RPMI8226 (cell line): ENCODE results near the gene CZIB.
"Not testable (repeated sequence)": the region's sequence is repeated elsewhere in the genome, so short reads cannot be mapped to it uniquely, and the experiment has no call there.

Source experiments
- DNase-seq: peaks from one replicate; pipeline ENCODE4 v3.0.0-alpha.2; 2015

CZIB gene

DNA sequence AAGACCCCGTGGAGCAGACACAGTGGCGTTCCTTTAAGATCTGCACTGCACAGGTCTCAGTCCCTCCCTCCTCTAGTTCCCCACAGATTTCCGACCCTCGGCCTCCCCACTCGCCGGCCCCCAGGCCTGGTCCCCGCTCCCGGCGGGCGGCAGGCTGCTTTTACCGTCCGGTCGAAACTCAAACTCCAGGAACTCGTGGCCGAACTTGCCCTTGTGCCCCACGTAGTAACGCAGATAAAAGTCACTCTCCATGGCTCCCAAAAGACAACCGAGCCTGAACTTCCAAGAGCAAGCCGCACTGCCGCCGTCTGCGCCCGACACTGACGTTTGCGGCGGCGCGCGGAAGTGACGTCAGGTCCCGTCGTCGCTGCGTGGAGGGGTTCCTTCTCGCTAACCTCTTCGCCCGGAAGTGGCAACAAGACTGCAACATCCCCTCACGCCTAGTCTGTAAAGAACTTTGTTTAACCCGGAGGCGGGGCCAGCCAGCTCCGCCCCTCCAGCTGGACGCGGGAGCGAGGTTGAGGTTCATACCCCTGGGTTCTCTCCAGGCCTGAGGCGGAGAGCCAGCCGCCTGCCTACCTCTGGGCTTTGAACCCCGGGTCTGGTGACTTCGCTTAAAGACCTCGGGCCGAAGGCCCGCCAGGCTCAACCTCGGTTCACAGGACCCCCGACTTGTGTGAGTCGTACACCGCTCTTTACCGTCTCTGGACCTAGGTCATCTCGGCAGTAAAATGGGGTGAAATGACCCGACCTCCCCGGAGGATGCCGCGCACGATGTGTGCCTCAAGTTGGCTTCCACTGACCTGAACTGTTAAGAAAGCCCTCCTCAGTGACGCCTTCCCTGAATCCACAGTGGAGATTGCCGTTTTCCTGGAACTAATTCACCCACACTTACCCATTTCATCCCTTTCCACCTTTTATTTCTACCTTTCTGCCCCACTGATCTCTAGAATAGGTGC is 18.0 kb upstream of the CZIB start, which contains the start of gene MAGOH:
Gene MAGOH (minus strand): TSS at position 322 of the 959 bp plus-strand sequence. CDS start 70 bp downstream, at position 252.
- peak; percentile 99 for DNase-seq

DNA sequence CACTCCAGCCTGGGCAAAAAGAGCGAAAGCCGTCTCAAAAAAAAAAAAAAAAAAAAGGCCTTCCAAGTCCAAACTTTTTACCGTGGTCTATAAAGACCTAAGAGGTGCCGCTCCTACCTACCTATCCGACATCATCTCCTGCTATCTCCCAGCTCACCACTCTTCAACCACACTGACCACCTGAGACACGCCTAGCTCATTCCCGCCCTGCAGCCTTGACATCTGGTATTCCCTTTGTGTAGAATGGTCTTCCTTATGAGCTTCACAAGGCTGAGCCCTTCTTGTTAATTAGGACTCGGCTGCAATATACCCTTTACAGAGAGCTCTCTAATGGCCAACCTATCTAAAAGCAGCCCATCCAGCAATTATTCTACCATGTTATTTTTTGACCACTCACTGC is 17.2 kb upstream of the CZIB start:
- DNase-seq = no peak

DNA sequence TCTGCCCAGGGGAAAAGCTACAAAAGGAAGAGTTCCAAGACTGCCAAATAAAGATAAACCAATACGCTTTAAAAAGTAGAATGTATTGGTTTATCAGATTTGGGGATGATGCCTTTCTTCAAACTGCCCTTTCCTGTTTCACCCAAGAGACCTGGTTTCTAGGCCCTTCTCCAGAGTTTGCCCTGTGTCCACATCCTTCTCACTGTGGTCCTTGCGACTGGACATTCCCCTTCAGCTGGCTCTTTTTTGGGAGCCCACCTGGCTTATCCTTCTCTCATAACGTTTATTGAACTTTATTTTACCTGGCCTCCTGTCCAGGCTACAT is 490 bp upstream of the CZIB start:
- no peak for DNase-seq

DNA sequence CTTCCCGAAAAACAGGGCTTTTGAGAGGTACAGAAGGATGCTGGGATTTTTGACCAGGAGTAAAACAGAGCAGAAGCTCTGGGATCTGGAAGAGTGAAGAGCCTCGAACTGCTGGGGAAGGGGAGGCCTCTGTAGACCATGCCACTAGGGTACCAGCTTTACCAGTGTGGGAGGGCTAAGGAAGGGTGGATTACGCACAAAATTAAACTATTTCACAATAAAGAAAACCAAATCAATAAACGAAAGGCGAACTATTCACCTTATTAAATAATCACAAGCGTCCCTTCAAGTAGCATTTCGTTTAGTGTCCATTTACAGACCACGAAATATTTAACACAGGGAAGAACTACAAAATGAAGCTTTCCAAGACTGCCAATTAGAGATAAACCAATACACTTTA is 723 bp downstream of the CZIB start:
- no peak for DNase-seq

DNA sequence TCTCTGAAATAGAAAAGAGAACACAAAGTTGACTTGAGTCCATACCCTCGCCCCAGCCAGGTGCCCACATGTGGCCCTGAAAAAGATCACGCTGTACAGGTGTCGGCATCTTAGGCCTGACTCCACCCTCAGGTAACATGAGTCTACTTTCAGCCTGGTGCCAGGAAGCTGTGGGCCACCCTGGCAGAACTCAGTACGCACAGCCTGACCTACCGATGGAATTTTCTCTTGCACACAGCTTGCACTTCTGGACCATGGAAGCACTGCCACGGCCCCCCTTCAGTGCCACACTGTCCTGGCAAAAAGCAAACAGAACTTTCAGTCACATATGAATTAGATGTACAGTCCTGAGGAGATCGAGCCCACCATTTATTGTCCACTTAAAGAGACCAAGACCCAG is 2.2 kb downstream of the CZIB start:
- DNase-seq = no peak

DNA sequence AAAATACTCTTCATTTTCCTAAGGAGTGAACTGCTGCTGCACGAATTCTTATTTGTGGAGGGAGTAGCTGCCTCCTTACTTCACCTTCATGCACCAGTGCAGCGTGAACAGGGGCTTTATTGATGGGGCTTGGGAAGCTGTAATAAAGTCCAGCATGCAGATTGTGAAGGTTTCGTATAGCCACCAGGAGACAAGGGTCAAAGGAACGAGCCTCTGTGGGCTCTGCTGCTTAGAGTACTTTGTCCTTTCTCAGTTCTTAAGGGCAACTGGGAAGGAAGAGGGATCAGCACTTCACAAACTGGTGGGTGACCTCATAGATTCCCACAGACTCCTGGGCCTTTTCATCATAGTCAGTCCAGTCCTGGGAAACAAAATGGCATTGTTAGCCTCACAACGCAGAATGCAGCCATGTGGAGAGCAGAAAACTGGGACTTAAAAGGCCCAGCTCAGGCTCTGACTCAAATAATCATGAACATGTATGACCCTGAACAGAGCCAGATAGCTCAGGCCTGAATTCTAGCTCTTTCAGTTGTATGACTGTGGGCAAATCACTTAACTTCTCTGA is 6.0 kb downstream of the CZIB start:
- DNase-seq = no peak

DNA sequence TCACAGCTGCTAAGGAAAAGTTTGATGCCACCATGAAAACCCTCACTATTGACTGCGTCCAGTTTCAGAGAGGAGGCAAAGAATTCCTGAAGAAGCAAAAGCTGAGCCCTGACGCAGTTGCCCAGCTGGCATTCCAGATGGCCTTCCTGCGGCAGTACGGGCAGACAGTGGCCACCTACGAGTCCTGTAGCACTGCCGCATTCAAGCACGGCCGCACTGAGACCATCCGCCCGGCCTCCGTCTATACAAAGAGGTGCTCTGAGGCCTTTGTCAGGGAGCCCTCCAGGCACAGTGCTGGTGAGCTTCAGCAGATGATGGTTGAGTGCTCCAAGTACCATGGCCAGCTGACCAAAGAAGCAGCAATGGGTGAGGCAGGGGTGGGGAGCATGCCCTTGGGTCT is 9.5 kb downstream of the CZIB start:
- no peak for DNase-seq

DNA sequence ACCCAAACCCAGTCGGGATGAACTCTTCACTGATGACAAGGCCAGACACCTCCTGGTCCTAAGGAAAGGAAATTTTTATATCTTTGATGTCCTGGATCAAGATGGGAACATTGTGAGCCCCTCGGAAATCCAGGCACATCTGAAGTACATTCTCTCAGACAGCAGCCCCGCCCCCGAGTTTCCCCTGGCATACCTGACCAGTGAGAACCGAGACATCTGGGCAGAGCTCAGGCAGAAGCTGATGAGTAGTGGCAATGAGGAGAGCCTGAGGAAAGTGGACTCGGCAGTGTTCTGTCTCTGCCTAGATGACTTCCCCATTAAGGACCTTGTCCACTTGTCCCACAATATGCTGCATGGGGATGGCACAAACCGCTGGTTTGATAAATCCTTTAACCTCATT is 10.1 kb downstream of the CZIB start:
- DNase-seq = no peak

DNA sequence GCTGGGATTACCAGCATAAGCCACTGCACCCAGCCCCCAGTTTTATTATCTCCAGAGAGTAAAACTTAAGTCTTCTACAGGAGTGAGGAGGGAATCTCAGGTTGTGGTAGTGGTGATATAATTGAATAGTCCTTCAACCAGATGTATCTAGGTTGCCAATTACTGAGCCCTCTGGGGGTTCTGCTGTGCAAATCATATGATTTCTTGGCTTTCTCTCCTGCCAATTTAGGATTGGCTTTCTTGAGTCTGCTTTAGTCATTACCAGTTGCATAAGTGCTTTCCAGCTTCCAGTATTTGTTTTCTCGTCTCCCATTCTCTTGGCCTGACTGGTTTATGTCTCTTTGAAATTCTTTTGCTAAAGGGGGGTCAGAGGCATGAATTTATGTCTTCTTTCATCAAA is 12.7 kb downstream of the CZIB start:
- no peak for DNase-seq

DNA sequence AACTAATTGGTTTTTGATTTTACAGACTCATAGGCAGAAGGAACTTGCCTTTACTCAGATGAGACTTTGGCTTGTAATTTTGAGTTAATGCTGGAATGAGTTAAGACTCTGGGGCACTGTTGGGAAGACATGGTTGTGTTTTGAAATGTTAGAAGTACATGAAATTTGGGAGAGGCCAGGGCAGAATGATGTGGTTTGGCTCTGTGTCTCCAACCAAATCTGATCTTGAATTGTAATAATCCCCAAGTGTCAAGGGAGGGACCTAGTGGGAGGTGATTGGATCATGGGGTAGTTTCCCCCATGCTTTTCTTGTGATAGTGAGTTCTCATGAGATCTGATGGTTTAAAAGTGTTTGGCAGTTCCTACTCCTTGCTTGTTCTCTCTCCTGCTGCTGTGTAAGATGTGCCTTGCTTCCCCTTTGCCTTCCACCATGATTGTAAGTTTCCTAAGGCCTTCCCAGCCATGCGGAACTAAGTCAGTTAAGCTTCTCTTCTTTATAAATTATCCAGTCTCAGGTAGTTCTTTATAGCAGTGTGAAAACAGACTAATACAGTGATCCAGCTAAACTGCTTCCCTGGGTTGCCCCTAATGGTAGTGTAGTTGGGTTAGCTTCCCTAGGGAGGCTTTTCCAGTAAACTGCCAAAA is 13.6 kb downstream of the CZIB start:
- DNase-seq = no peak

DNA sequence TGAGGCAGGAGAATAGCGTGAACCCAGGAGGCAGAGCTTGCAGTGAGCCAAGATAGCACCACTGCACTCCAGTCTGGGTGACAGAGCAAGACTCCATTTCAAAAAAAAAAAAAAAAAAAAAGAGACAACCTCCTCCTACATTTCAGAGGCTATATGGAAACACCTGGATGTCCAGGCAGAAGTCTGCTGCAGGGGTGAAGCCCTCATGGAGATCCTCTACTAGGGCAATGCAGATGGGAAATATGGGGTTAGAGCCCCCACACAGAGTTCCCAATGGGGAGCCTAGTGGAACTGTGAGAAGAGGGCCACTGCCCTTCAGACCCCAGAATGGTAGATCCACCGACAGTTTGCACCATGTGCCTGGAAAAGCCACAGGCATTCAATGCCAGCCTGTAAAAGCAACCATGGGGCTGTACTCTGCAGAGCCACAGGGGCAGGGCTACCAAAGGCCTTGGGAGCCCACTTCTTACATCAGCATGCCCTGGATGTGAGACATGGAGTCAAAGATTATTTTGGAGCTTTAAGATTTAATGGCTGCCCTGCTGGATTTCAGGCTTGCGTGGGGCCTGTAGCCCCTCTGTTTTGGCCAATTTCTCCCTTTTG is 14.2 kb downstream of the CZIB start:
- DNase-seq = peak; percentile 35

DNA sequence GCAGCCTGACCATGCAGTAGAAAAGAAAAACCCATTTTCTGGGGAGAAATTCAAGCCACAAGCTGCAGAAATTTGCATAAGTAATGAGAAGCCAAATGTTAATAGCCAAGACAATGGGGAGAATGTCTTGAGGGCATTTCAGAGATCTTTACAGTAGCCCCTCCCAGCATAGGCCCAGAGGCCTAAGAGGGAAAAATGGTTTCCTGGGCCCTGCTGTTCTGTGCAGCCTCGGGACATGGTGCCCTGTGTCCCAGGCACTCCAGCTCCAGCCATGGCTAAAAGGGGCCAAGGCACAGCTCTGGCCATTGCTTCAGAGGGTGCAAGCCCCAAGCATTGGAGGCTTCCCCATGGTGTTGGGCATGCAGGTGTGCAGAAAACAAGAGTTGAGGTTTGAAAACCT is 14.9 kb downstream of the CZIB start:
- DNase-seq = not testable (repeated sequence)

DNA sequence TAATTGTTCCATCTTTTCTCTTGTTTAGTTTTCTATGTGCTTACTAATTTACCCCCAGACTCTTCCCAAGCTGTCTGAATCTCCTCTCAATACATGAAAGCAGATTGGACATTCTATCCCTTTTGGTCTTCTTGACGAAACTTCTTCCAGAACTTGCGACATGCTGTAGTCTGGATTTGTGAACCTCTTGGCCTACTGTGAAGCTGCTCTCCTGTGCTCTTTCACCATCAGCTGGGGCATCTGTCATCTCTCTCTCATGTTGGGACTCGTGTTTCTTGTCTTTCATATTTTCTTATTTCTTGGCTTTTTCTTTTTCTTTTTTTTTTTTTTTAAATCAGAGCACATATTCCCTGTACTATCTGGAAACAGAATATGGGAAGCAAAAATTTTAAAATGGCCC is 17.0 kb downstream of the CZIB start:
- no peak for DNase-seq

DNA sequence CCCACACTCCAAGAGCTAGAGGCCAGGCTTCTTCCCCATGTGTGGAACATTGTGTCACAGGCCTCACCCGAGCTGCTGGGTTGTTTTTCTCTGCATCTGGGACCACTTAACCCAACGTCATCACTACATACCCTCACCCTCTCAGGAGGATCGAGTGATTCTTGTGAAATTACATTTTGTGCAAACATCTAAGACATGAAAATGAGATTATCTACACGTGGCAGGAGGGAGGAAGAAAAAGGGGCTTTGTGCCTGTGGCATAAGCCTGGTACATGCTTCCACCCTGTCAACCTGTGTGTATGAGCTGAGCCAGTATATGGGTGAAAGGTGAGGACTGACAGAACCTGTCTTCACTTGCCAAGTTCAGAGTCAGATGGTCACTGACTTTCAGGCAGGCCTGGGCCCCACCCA is 22.2 kb downstream of the CZIB start:
- no peak for DNase-seq

DNA sequence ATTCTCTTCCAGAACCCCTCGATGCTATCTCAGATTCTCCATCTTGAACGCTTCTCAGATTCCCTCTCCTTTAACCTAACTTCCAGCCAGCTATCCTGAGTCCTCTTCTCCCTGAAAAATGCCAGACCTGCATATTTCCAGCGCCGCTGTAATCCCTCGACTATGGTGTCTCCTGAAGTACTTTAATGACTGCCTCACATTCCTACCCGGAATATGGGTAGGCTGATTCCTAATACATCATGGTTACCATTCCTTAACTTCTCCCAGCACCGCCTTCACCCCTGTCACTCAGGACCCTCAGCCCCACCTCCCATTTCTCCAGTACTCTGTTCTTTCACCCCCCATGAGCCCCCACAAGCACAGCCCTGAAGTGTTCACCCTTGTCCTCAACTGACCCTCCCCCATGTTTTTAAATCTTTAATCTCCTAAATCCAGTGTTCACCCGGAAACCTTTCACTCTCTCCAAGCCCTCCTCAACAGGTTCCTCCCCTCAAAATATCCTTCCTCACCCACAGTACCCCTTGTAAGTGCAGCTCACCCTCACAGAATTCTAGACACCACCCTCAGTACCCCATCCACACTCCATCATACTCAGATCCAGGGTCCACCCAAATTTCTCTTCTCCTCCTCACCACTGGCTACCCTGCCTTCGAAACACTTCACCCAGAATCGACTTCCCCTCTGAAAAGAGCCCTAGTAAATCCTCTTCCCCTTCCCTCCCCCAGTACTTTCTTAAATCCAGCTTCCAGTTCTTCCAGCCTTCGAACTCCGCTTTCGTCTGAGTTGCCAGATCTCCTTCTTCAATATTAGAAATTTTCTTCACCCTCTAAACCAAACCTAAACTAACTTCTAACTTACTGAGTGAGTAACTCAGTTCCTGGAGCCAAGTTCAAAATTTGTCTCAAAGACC is 22.9 kb downstream of the CZIB start:
- DNase-seq = no peak

DNA sequence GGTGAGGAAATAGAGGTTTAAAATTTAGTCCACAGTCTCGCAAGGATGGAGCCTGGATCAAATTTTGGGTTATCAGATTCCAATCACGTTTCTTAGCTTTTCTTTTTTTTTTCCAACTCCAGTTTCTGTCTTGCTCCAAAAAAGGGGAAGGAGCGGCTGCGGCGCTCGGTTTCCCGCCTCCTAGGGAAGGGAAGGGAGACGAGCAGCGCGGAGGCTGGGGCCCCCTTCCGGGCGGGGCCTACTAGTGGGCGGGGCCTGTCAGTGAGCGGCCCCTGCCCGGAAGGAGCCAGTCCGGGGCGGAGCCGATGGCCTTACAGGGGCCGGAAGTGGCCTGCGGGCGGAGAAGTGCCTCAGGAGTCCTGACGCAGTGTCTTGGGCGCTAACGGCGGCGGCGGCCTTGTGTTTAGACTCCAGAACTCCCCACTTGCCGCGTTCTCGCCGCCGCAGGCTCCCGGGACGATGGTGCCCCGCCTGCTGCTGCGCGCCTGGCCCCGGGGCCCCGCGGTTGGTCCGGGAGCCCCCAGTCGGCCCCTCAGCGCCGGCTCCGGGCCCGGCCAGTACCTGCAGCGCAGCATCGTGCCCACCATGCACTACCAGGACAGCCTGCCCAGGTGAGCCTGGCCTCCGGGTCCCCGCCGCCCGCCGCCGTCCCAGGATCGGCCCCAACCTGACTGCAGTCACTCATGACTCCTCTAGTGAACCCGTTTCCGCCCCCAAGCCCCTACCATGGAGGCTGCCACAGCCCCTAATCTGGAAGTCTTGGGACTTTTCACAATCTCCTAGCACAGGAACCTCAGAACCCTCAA is 23.7 kb downstream of the CZIB start, which contains the start of gene CPT2:
Gene CPT2 (plus strand): TSS at position 340 of the 806 bp plus-strand sequence. CDS start 120 bp downstream, at position 460.
- DNase-seq = peak; percentile 97

DNA sequence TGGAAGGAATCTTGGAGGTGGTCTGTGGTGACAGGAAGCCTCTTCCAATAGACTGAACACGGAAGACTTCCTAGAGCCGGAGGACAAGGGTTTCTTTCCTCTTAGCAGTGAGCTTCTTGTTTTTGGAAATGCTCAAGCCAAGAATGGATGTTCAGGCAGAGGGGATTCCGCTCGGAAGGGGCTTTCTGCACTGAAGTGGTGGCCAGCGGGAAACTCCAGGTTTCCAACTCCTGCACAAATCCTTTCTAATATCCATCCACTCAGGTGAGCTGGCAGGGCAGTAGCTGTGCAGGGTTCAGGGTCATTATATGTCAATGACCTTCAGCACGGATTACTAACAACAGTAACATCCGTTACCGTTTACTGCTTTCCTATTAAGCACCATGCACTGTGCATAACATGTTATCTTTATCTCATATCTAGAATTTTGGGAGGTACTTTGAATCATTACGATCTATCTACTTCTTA is 24.4 kb downstream of the CZIB start:
- no peak for DNase-seq

DNA sequence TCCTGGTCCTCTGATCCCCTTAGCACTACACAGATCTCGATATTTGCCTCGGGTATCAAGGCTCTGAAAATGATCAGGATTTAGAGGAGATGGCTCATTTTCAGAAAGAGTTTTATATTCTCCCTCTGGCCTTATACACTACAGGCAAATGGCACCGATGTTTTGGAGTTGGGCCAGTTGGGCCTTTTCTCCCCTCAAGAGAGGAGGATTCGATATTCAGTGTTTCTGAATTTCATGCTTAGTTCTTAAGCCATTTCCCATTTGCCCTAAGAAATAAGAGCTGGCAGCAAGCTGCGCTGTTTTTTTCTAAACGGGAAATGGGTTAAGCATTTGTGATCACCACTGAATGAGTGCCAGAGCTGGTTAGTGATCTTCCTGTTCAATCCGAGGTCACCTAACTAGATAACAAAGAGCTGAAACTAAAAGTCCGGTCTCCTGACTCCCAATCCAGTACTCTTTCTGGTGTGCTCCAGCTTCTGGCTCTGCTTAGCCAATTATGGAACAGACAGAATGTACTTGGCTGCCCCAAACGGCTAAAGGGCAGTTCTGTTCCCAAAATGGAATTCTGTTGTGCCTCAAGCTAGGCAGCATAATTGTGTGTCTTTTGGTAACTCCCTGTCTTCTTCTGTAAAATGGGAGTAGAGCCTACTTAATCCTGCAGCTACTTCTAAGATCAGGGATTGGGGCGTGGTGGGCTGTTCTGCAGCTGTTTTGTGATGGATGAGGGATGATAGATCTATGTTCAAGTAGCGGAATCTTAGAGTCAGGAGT is 25.0 kb downstream of the CZIB start:
- DNase-seq = no peak

DNA sequence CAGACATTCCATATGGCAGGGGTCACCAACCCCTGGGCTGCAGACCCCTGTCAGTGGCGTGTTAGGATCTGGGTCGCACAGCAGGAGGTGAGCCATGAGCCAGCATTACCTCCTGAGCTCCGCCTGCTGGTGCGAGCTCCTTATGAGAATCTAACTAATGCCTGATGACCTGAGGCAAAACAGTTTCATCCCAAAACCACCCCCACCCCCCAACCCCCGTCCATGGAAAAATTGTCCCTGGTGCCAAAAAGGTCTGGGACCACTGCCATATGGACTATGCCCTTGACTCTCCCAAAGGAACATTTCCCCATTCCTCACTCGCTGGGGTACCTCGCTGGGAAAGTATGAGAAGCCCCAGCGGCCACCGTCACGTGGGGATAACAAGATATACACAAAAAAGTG is 30.2 kb downstream of the CZIB start:
- no peak for DNase-seq

DNA sequence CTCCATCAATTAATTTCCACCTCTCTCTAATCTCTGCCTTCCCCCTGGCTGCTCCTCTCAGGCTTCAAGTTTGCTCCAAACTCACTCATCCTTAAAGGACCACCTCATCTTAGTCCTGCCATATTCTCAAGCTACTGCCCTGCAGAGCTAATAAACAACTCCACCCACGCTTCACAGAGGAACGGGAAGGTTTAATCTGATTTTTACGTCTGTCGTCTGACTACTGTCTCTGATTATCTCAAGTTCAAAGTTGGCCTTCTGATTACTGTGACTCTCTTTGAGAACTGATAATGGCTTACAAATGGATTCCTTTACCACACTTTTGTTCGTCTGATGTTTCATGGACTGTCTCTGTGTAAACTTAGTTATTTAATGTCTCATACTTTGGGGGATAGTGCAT is 31.4 kb downstream of the CZIB start:
- no peak for DNase-seq

DNA sequence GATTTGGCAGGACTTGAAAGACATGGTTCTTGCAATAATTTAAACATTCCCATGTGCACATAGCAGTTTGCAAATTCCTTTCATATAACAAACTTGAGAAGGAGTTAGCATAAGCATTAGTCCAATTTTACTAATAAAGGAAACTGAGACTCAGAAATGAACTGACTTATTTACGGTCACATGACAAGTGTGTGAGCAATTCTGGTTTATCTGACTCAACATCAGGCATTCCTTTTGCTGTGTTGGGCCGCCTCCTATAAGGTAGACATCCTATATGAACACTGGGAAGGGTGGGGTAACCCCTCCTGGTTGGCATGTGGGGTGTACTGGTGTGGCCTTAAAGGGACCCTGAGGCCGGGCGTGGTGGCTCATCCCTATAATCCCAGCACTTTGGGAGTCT is 32.3 kb downstream of the CZIB start:
- no peak for DNase-seq
